ENCODE measurements around the gene CD28.
"Not testable (repeated sequence)": the region's sequence is repeated elsewhere in the genome, so short reads cannot be mapped to it uniquely, and the experiment has no call there.

The CD28 gene

DNA sequence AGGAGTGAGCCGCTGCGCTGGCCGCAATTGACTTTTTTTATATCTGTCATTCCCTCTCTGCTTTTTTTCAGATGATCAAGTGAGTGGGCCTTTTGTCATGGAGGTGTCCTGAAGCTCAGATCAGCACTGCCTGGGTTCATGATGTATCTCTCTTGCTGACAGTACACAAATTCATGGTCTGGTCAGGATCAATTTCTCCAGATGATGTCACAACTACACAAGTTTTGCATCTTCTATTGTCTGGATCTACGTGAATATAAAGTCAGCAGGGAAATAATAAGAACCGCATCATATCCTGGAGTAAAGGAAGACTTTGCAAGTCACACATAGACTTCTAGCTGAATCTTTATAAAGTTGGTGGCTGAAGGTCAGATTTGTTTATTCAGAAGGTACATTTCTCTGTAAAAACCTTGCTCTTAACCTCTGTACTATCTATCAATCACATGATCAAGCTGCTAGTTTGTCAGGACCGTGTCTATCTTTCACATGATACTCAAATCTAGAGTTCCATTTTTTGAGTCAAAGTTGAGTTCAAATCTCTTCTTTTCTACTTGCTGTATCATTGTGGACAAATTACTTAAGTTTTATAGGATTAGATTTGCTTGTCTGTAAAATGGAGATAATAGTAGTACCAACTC, 13.1 kb upstream of the CD28 start:
- no peaks in the 10 kb centered on the region for H3K9me3 Mint-ChIP-seq
- H3K4me3 Mint-ChIP-seq: no peak overlapping the region
- no peak overlapping the region for H3K27ac Mint-ChIP-seq
- H3K4me1 Mint-ChIP-seq (ENCODE audit: low read depth): peaks cover 10% of the 10 kb centered on the region
- no peaks in the 10 kb centered on the region for H3K36me3 Mint-ChIP-seq (ENCODE audit: low read depth)
- no peaks in the 10 kb centered on the region for H3K27me3 Mint-ChIP-seq (ENCODE audit: low read depth)

DNA sequence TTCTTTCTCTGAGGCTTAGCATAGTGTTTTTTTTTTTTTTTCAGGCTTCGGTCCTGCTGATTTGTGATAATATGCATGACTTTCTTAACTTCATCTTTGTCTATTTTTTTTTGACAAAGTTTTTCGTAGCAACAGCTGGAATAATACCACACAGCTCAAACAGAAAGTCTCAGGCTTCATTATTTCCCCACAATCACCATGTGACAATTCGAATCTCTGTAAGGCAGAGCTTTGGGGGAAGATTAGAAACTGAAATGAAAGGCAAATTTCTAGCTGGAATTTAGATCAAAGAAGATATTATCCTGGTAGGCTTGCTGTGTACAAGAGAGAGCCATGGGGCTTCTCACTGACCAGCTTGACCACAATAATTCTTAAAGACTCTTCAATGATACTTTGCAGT, 12.2 kb upstream of the CD28 start:
- no peaks in the 10 kb centered on the region for H3K9me3 Mint-ChIP-seq
- no peaks in the 10 kb centered on the region for H3K27me3 Mint-ChIP-seq (ENCODE audit: low read depth)
- no peak overlapping the region for H3K4me3 Mint-ChIP-seq
- no peak overlapping the region for H3K27ac Mint-ChIP-seq
- H3K36me3 Mint-ChIP-seq (ENCODE audit: low read depth): no peaks in the 10 kb centered on the region
- H3K4me1 Mint-ChIP-seq (ENCODE audit: low read depth): peaks cover 10% of the 10 kb centered on the region

DNA sequence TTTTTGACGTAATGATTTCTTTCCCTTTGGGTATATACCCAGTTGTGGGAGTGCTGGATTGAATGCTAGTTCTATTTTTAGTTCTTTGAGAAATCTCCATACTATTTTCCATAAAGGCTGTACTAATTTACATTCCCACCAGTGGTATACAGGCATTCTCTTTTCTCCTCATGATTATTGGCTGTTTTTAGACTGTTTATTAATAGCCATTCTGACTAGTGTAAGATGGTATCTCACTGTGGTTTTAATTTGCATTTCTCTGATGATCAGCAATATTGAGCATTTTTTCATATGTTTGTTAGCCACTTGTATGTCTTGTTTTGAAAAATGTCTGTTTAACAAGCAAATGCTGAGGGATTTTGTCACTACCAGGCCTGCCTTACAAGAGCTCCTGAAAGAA, 9.2 kb upstream of the CD28 start:
- peaks cover 6% of the 10 kb centered on the region for H3K36me3 Mint-ChIP-seq (ENCODE audit: low read depth)
- H3K4me3 Mint-ChIP-seq: no peak overlapping the region
- H3K9me3 Mint-ChIP-seq: peaks cover 3% of the 10 kb centered on the region
- H3K27me3 Mint-ChIP-seq (ENCODE audit: low read depth): no peaks in the 10 kb centered on the region
- H3K27ac Mint-ChIP-seq: no peak overlapping the region
- H3K4me1 Mint-ChIP-seq (ENCODE audit: low read depth): peaks cover 5% of the 10 kb centered on the region

DNA sequence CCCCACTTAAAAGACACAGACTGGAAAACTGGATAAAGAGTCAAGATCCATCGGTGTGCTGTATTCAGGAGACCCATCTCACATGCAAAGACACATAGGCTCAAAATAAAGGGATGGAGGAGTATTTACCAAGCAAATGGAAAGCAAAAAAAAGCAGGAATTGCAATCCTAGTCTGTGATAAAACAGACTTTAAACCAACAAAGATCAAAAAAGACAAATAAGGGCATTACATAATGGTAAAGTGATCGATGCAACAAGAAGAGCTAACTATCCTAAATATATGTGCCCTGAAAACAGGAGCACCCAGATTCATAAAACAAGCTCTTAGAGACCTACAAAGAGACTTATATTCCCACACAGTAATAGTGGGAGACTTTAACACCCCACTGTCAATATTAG, 8.7 kb upstream of the CD28 start:
- not testable (repeated sequence) for H3K27me3 Mint-ChIP-seq (ENCODE audit: low read depth); H3K4me1 Mint-ChIP-seq (ENCODE audit: low read depth); H3K36me3 Mint-ChIP-seq (ENCODE audit: low read depth); H3K4me3 Mint-ChIP-seq; H3K9me3 Mint-ChIP-seq; H3K27ac Mint-ChIP-seq

DNA sequence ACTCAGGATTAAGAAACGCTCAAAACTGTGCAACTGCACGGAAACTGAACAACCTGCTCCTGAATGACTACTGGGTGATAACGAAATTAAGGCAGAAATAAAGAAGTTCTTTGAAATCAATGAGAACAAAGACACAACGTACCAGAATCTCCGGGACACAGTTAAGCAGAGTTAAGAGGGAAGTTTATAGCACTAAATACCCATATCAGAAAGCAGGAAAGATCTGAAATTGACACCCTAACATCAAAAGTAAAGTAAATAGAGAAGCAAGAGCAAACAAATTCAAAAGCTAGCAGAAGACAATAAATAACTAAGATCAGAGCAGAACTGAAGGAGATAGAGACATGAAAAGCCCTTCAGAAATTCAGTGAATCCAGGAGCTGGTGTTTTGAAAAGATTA, 8.0 kb upstream of the CD28 start:
- H3K36me3 Mint-ChIP-seq (ENCODE audit: low read depth); H3K4me1 Mint-ChIP-seq (ENCODE audit: low read depth); H3K27ac Mint-ChIP-seq; H3K27me3 Mint-ChIP-seq (ENCODE audit: low read depth); H3K4me3 Mint-ChIP-seq: not testable (repeated sequence)
- H3K9me3 Mint-ChIP-seq: peaks cover 11% of the 10 kb centered on the region

DNA sequence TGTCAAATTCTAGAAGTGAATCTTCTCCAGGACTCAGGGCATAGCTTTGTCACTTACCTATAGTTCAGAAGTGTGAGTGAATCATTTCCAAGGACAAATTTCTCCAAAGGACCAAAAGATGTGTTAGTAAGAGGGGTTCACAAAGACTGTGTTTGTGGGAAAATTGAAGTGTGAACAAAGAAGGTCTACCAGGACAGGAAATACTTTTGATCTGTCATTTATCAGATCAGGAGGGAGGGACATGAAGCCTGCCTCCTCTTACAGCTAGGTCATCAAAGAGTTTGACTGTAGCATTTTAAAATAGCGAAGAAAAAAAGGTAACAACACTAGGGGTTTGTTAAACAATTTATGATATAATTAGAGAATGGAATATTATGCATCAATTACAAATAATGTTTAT, 2.0 kb upstream of the CD28 start:
- H3K27ac Mint-ChIP-seq: peak overlapping the region; percentile 97
- no peaks in the 10 kb centered on the region for H3K27me3 Mint-ChIP-seq (ENCODE audit: low read depth)
- peaks cover 27% of the 10 kb centered on the region for H3K36me3 Mint-ChIP-seq (ENCODE audit: low read depth)
- peaks cover 12% of the 10 kb centered on the region for H3K9me3 Mint-ChIP-seq
- H3K4me3 Mint-ChIP-seq: peak overlapping the region; percentile 22
- H3K4me1 Mint-ChIP-seq (ENCODE audit: low read depth): peaks cover 31% of the 10 kb centered on the region

DNA sequence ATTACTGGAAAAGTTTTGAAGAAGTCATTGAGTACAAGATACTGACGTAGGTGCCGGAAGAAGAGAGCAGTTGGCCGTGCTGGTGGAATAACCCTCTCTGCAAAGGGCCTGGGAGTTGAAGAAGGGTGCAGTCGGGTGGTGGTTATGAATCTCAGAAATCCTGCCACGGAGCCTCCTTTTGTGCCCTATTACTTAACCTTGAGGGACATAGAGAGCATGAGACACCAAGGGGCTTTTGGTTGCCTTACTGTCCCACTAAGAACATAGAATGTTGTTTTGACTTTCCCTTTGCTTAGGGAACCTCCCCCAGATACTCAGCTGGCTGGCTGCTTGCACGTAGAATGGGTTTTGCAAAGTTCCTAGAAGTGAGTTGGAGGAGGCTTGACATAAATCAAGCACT, 1.3 kb upstream of the CD28 start:
- Mint-ChIP-seq H3K4me1 (ENCODE audit: low read depth) (peaks cover 36% of the 10 kb centered on the region), H3K36me3 (ENCODE audit: low read depth) (peaks cover 30% of the 10 kb centered on the region), H3K27me3 (ENCODE audit: low read depth) (no peaks in the 10 kb centered on the region), H3K27ac (peak overlapping the region; percentile 97), H3K9me3 (peaks cover 12% of the 10 kb centered on the region), H3K4me3 (peak overlapping the region; percentile 83)

DNA sequence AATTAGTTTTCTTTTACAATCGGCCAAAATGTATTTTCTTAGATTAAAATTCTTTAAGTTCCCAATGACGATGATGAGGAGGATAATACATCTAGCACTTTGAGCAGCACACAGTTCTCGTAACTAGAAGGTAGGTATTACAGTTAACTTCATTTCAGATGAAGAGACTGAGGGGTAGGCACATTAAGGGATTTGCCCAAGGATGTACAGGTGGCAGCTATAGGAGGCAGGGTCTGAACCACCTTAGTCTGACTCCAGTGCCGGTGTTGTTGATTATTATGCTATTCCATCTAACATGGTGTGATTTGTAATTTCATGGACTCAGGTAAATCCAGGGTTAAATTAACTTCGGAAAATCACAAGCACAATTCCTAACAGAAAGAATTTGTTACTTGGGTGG, 1.1 kb downstream of the CD28 start:
- H3K27ac Mint-ChIP-seq: peak overlapping the region; percentile 97
- peaks cover 8% of the 10 kb centered on the region for H3K9me3 Mint-ChIP-seq
- H3K4me3 Mint-ChIP-seq: peak overlapping the region; percentile 83
- H3K27me3 Mint-ChIP-seq (ENCODE audit: low read depth): no peaks in the 10 kb centered on the region
- H3K4me1 Mint-ChIP-seq (ENCODE audit: low read depth): peaks cover 56% of the 10 kb centered on the region
- peaks cover 44% of the 10 kb centered on the region for H3K36me3 Mint-ChIP-seq (ENCODE audit: low read depth)

DNA sequence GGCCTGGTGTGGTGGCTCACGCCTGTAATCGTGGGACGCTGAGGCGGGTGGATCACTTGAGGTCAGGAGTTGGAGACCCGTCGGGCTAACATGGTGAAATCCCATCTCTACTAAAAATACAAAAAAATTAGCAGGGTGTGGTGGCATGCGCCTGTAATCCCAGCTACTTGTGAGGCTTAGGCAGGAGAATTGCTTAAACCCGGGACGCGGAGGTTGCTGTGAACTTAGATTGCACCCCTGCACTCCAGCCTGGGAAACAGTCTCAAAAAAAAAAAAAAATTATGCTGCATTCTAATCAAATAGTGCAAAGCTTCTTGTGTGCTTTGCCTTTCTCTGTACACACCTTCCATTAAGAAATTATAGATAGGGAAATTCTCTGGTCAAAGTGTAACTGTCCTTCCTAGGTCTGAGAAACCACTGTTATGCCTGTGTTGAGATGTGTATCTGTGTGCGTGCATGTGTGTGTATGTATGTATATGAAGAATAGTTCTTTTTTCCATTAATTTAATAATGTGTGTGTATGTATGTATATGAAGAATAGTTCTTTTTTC, 2.5 kb downstream of the CD28 start:
- peak overlapping the region; percentile 83 for H3K4me3 Mint-ChIP-seq
- H3K36me3 Mint-ChIP-seq (ENCODE audit: low read depth): peaks cover 57% of the 10 kb centered on the region
- no peaks in the 10 kb centered on the region for H3K9me3 Mint-ChIP-seq
- H3K4me1 Mint-ChIP-seq (ENCODE audit: low read depth): peaks cover 69% of the 10 kb centered on the region
- no peaks in the 10 kb centered on the region for H3K27me3 Mint-ChIP-seq (ENCODE audit: low read depth)
- peak overlapping the region; percentile 97 for H3K27ac Mint-ChIP-seq

DNA sequence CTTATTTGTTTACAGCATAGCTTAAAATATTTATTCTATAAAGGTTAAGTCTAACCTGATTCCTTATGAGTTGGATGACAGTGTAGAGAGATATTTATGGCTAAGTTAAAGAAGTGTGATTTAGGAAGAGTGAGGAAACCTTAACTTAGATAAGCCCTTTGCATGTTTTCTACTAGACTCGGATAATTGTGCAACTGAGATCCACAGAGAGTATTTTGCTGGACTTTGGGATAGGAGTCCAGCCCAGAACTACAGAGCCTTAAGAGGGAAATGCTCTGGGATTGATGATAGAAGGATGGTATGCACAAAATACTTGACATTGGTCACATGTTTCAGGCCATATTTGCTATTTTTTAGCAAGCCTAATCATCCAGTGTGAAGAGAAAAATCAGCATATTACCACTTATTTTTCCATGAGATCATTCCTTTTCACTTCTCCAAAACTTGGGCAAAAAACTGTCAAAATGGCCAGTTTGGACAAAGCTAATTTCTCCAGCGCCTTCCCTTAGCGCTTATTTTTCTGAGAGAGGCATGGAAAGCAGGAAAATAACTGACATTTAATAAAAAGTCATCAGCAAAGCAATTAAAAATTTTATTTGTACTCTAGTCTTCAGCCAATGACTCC, 3.1 kb downstream of the CD28 start:
- peak overlapping the region; percentile 83 for H3K4me3 Mint-ChIP-seq
- peaks cover 69% of the 10 kb centered on the region for H3K4me1 Mint-ChIP-seq (ENCODE audit: low read depth)
- peak overlapping the region; percentile 97 for H3K27ac Mint-ChIP-seq
- H3K27me3 Mint-ChIP-seq (ENCODE audit: low read depth): no peaks in the 10 kb centered on the region
- no peaks in the 10 kb centered on the region for H3K9me3 Mint-ChIP-seq
- H3K36me3 Mint-ChIP-seq (ENCODE audit: low read depth): peaks cover 57% of the 10 kb centered on the region

DNA sequence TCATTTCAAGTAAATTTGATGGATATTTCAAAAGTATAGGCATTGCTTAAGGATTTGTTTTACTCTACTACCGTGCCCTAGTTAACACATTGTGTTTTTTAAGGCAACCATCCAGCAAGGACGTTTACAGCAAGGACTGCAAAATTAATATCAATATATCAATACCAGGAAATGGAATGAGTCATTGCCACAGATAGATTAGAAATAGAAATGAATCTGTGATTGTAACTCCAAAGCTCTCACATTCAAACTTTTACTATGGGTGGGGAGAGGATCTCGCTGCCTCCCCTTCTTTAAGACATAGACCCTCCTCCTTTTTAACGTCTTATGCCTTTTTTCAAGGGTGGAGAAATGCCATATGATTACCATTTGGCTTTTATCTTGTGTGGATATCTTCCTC, 3.8 kb downstream of the CD28 start:
- H3K27me3 Mint-ChIP-seq (ENCODE audit: low read depth): no peaks in the 10 kb centered on the region
- peak overlapping the region; percentile 83 for H3K4me3 Mint-ChIP-seq
- peak overlapping the region; percentile 97 for H3K27ac Mint-ChIP-seq
- peaks cover 57% of the 10 kb centered on the region for H3K36me3 Mint-ChIP-seq (ENCODE audit: low read depth)
- no peaks in the 10 kb centered on the region for H3K9me3 Mint-ChIP-seq
- peaks cover 67% of the 10 kb centered on the region for H3K4me1 Mint-ChIP-seq (ENCODE audit: low read depth)

DNA sequence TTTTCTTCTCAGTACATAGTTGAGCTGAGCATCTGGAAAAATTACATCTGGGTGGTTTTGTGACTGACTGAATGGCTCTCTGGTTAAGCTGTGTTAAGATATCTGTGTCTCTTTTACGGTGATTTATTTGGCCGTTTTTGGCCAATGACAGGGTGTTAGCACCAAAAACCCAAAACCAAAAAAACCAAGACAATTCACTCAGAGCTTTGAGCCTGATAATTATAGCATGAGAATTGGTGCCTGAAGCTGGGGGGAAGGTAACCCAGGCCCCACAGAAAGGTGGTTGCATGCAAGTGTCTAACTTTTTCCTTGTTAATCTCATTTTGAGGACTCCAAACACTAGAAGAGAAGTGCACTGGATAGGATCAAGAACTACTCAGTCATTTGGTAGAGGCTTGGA, 4.5 kb downstream of the CD28 start:
- peak overlapping the region; percentile 97 for H3K27ac Mint-ChIP-seq
- H3K9me3 Mint-ChIP-seq: no peaks in the 10 kb centered on the region
- H3K27me3 Mint-ChIP-seq (ENCODE audit: low read depth): no peaks in the 10 kb centered on the region
- H3K4me1 Mint-ChIP-seq (ENCODE audit: low read depth): peaks cover 67% of the 10 kb centered on the region
- peak overlapping the region; percentile 83 for H3K4me3 Mint-ChIP-seq
- peaks cover 62% of the 10 kb centered on the region for H3K36me3 Mint-ChIP-seq (ENCODE audit: low read depth)

DNA sequence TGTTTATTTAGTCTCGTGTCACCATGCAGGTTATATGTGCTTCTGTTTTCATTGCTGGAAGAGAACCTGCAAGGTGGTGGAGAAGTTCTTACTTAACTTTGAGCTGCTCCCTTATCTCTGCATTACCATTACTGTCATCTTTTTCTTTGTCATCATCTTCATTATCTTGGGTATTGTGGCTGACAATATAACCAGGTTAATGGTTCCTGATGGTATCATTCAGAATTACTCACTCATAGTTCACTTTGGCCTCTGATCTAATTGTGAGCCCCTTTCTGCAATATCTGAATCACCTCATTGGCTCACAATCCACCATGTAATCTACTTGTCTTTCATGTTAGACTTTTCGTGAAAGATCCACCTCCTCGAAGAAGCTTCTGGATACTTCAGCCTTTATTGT, 5.0 kb downstream of the CD28 start:
- Mint-ChIP-seq H3K36me3 (ENCODE audit: low read depth) (peaks cover 66% of the 10 kb centered on the region), H3K27ac (peak overlapping the region; percentile 97), H3K4me3 (peak overlapping the region; percentile 83)

DNA sequence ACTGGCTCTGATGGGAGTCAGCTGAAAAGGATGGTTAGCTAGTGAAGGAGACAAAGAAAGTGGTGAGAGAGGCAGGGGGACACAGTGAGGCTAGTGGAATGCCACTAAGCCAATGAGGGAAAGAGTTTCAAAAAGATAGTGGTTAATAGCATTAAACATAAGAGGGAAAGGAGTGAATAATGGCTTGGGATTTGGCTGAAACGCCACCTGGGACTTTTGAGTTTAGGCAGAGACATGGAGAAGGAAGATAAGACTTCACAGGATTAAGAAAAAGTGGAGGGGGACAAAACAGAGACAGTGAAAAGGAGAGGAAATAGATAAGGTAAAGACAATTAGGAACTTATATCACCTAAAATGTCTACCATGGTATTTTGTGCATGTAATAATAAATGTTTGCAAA, 6.9 kb downstream of the CD28 start:
- Mint-ChIP-seq H3K9me3 (peaks cover 3% of the 10 kb centered on the region), H3K27ac (peak overlapping the region; percentile 81), H3K36me3 (ENCODE audit: low read depth) (peaks cover 71% of the 10 kb centered on the region), H3K4me1 (ENCODE audit: low read depth) (peaks cover 78% of the 10 kb centered on the region), H3K27me3 (ENCODE audit: low read depth) (no peaks in the 10 kb centered on the region), H3K4me3 (peak overlapping the region; percentile 73)

More for the DNA sequence above, 5.0 kb downstream of the CD28 start:
- Mint-ChIP-seq H3K9me3 (no peaks in the 10 kb centered on the region), H3K4me1 (ENCODE audit: low read depth) (peaks cover 67% of the 10 kb centered on the region), H3K27me3 (ENCODE audit: low read depth) (no peaks in the 10 kb centered on the region)

DNA sequence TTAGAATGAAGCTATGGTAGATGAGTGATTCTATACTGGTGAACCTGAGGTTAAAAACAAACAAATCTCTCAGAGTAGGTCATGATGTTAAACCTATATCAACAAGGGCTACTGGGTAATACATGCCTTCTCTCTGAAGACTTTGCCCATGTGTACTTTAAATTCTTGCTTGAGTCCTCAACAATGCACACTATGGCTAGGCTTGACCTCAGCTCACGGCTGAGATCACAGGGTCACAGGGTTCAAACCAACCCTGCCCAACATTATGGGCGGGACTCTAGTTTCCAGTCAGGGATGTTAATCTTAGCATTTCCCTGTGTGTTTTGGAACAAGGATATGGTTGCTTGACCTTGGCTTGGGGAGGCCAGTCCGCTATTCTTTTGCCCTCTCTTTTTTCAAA, 7.7 kb downstream of the CD28 start:
- no peaks in the 10 kb centered on the region for H3K27me3 Mint-ChIP-seq (ENCODE audit: low read depth)
- peaks cover 82% of the 10 kb centered on the region for H3K4me1 Mint-ChIP-seq (ENCODE audit: low read depth)
- peaks cover 68% of the 10 kb centered on the region for H3K36me3 Mint-ChIP-seq (ENCODE audit: low read depth)
- H3K27ac Mint-ChIP-seq: peak overlapping the region; percentile 81
- H3K4me3 Mint-ChIP-seq: peak overlapping the region; percentile 73
- peaks cover 3% of the 10 kb centered on the region for H3K9me3 Mint-ChIP-seq

All from T-helper 1 cell treated with Interleukin-12 subunit alpha and Interleukin-12 subunit beta and Interleukin-4 antibody, amounts not matched to agents 30 μg/mL and 1 μg/mL, for 36 hours (primary cell).